Heart right ventricle (tissue), 16 donors: ENCODE measurements around the gene CYRIA. TPM values are rescaled to one million over a fixed set of nuclear protein-coding genes. Genes with fewer than 3 reads are reported as not detected.

ENCODE experiments used
- ATAC-seq, 8 donors: fragments of 200-7000 bp; cut with Tn5 transposase; one replicate each; pipeline ENCODE4 v1.9.1; 2020; ENCODE audit warnings: mild to moderate bottlenecking in 8 of 8, moderate library complexity in 8 of 8, moderate number of reproducible peaks in 1 of 8
- DNase-seq, 2 donors: peaks; one replicate each; pipeline ENCODE4 v3.0.0-alpha.2; 2020
- H3K27ac ChIP-seq, 10 donors: fragments of 200-600 bp; sonication (generic) in 2 of 10; one replicate each; pipeline versions ENCODE4 v1.5.0 to v1.8.0; 2020 to 2022; ENCODE audit warnings: mild to moderate bottlenecking in 3 of 10
- H3K27me3 ChIP-seq, 7 donors: fragments of 200-600 bp; one replicate each; pipeline ENCODE4 v1.8.0; 2021 to 2022; ENCODE audit warnings: mild to moderate bottlenecking in 2 of 7
- H3K36me3 ChIP-seq, 9 donors: fragments of 200-600 bp; sonication (generic) in 1 of 9; one replicate each; pipeline versions ENCODE4 v1.5.0 to v1.8.0; 2020 to 2022; ENCODE audit warnings: mild to moderate bottlenecking in 2 of 9
- H3K4me1 ChIP-seq, 9 donors: fragments of 200-600 bp; sonication (generic) in 1 of 9; one replicate each; pipeline versions ENCODE4 v1.5.0 to v1.8.0; 2020 to 2022; ENCODE audit warnings: mild to moderate bottlenecking in 4 of 9
- H3K4me3 ChIP-seq, 10 donors: fragments of 200-600 bp; sonication (generic) in 2 of 10; one replicate each; pipeline versions ENCODE4 v1.5.0 to v1.8.0; 2020 to 2022; ENCODE audit warnings: mild to moderate bottlenecking in 7 of 10, moderate library complexity in 2 of 10
- H3K9me3 ChIP-seq, 11 donors: fragments of 200-600 bp in 10 of 11; sonication (generic) in 2 of 11; one replicate each; pipeline versions ENCODE4 v1.5.0 to v1.8.0; 2013 to 2022; ENCODE audit warnings: mild to moderate bottlenecking in 2 of 11, control low read depth in 1 of 11, moderate library complexity in 1 of 11
- WGBS, 2 donors: extraction: QIAGEN DNeasy Blood & Tissue Kit; methylation state at CpG; one replicate each; pipeline ENCODE4 v1.1.7; 2013; ENCODE audit warnings: inconsistent platforms in 1 of 2; 5-methylcytosine and 5-hydroxymethylcytosine counted together
- intact Hi-C, 10 donors: fragments of 100-400 bp; cut with DNase I; formaldehyde crosslinking; loops; one replicate each; pipeline versions ENCODE4 v1.11.1 to v1.14.2; 2022
- polyA plus RNA-seq, 2 donors: library from polyadenylated mRNA; stranded (reverse); fragments of 200-250 nt; gene quantifications; one replicate each; pipeline ENCODE4 v1.2.3, GENCODE V29; 2013
- total RNA-seq, 10 donors: library from RNA; stranded (reverse); fragmentation: NEBNext Ultra II Directional in 3 of 10; extraction: Animal tissue kit (Norgen Biotek cat#: 25700) in 3 of 10; gene quantifications; one replicate each; pipeline versions ENCODE4 v1.2.1 to v1.2.4, GENCODE V29; 2021 to 2023
- TF ChIP-seq, protein P1 (sequence below), 9 donors: fragments of 200-600 bp; sonication (generic) in 2 of 9; IDR thresholded peaks; one replicate each; pipeline versions ENCODE4 v1.5.0 to v1.8.0; 2021 to 2022; ENCODE audit warnings: antibody characterized with exemption in 9 of 9, mild to moderate bottlenecking in 5 of 9, moderate library complexity in 1 of 9
- donor health status: Arrhythmogenic right ventricular cardiomyopathy.
- donor health status: ischemic (EF 13 %, LVEDD 7.1; RV severe dilation, severe dysfunction).
- donor health status: healthy with polysubstance abuse.
- donor health status: DM: no; HTN: yes; CAD: no.
- donor health status: DM: no; HTN: no; CAD: no.
- donor health status: ischemic (EF 25% LVEDD 6.9; RV normal size, moderate dysfunction).
- donor health status: ischemic (EF 25% LVEDD 5.7; RV mildly dilated, moderate dysfunction).
- donor health status: healthy.
- donor health status: DM: yes; HTN: yes; CAD: no.
- donor health status: Ischemic cardiomyopathy.
- donor health status: ischemic (EF 35%, LVEDD 5.7; RV mildly dilated, moderate dysfunction).
- donor health status: nonischemic (EF 11% LVEDD 7.7; RV severe dilation, severe dysfunction).
- donor health status: DM: yes; HTN: yes; CAD: no.
- donor health status: PGD.
- donor health status: ischemic (EF 29% LVEDD 5.4; RV normal size, mild dysfunction).
- donor health status: nonischemic (EF 23%, LVEDD 6.1; RV moderate dilation, normal function).

Gene CYRIA
- total and polyA plus RNA-seq, 12 donors: 1.2 to 10.6 (median 3.1) TPM

GRCh38 chr2:16629770-16630169 is 35.9 kb downstream of the CYRIA start:
- Histone ChIP-seq H3K27me3 (no peaks in the 10 kb centered on the region), H3K27ac (peak overlapping the region in 1 of 10 donors; percentile 15), H3K4me1 (peaks cover 0 to 82% (median 48%) of the 10 kb centered on the region in 9 donors), H3K36me3 (no peaks in the 10 kb centered on the region), H3K4me3 (no peak overlapping the region), H3K9me3 (no peaks in the 10 kb centered on the region)
- TF ChIP-seq, protein P1, sequence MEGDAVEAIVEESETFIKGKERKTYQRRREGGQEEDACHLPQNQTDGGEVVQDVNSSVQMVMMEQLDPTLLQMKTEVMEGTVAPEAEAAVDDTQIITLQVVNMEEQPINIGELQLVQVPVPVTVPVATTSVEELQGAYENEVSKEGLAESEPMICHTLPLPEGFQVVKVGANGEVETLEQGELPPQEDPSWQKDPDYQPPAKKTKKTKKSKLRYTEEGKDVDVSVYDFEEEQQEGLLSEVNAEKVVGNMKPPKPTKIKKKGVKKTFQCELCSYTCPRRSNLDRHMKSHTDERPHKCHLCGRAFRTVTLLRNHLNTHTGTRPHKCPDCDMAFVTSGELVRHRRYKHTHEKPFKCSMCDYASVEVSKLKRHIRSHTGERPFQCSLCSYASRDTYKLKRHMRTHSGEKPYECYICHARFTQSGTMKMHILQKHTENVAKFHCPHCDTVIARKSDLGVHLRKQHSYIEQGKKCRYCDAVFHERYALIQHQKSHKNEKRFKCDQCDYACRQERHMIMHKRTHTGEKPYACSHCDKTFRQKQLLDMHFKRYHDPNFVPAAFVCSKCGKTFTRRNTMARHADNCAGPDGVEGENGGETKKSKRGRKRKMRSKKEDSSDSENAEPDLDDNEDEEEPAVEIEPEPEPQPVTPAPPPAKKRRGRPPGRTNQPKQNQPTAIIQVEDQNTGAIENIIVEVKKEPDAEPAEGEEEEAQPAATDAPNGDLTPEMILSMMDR (IDR thresholded peaks at IDR 0.05): no peak
- intact Hi-C loops: no loop called here
- 96 to 97% methylated on average over 6 of the region's 6 CpGs for WGBS, 2 donors
- ATAC-seq (no peak), DNase-seq (no peak)

DNA sequence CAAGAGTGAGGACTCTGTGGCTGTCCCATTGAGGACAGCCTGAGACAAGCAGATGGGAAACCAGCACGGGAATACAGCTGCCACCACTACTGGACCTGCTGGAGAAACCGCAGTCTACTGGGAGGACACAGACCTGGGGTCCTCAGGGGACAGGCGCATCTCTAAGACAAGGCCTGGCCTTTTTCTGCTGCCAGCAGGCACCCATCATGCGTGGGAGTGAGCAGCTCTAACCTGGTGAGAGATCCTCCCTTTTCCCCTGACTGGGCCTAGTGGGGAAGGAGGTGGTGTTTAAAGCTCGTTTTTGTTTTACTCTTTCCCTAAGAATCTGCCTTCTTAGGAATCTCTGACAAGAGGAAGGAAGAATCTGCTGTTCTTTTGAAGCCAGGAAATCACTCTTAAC is 36.6 kb downstream of the CYRIA start:
- Histone ChIP-seq H3K27me3 (no peaks in the 10 kb centered on the region), H3K27ac (peak overlapping the region in 1 of 10 donors; percentile 50), H3K4me1 (peaks cover 0 to 85% (median 55%) of the 10 kb centered on the region in 9 donors), H3K36me3 (no peaks in the 10 kb centered on the region), H3K9me3 (no peaks in the 10 kb centered on the region), H3K4me3 (no peak overlapping the region)
- no peak for ATAC-seq
- TF ChIP-seq, protein P1 (IDR thresholded peaks at IDR 0.05): no peak
- WGBS, 2 donors: 80 to 85% methylated on average over 5 of the region's 5 CpGs
- DNase-seq: no peak
- intact Hi-C loops: no loop called here

DNA sequence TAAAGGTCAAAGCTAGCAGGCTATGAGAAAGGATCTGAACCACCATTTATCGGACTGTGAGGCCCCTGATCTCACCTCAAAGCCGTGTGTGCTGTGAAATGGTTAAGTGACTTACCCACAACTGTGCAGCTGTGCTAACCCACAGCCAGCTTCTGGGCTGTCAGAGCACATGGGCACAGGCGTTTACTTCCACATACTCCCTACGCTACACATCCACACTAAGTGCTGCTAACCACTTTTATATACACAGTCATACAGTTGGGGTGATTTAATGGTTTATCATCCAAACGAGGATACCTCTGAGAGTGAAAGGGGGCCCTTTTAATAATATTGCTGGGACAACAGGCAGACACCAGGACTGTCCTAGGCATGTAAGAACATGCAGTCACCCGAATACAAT is 37.3 kb downstream of the CYRIA start:
- Histone ChIP-seq H3K4me3 (no peak overlapping the region), H3K27ac (peak overlapping the region in 1 of 10 donors; percentile 50), H3K4me1 (peaks cover 0 to 85% (median 61%) of the 10 kb centered on the region in 9 donors), H3K9me3 (no peaks in the 10 kb centered on the region), H3K36me3 (peaks cover 0 to 3% (median 0%) of the 10 kb centered on the region in 9 donors), H3K27me3 (no peaks in the 10 kb centered on the region)
- ATAC-seq (no peak), DNase-seq (no peak)
- WGBS, 2 donors: 87 to 89% methylated on average over 6 of the region's 6 CpGs
- intact Hi-C loops: no loop called here
- TF ChIP-seq, protein P1 (IDR thresholded peaks at IDR 0.05): no peak

GRCh38 chr2:16626997-16627605 is 38.5 kb downstream of the CYRIA start:
- intact Hi-C loops: no loop called here
- peaks cover 0 to 91% (median 59%) of the 10 kb centered on the region in 9 donors for H3K4me1 ChIP-seq
- H3K27ac ChIP-seq: peak overlapping the region in 8 of 10 donors; percentile 39 to 88 (median 61)

More at GRCh38 chr2:16626997-16627605, 38.5 kb downstream of the CYRIA start:
- peaks cover 0 to 15% (median 0%) of the 10 kb centered on the region in 9 donors for H3K36me3 ChIP-seq
- H3K9me3 ChIP-seq: no peaks in the 10 kb centered on the region
- ATAC-seq (no peak), DNase-seq (no peak)
- H3K27me3 ChIP-seq: no peaks in the 10 kb centered on the region
- 71 to 79% methylated on average over 6 of the region's 6 CpGs for WGBS, 2 donors
- no peak overlapping the region for H3K4me3 ChIP-seq
- TF ChIP-seq, protein P1 (IDR thresholded peaks at IDR 0.05): no peak
